H1 (cell line): ENCODE measurements around the gene SORBS1. TPM values are rescaled to one million over a fixed set of nuclear protein-coding genes. Genes with fewer than 3 reads are reported as not detected.

Experiments used
- BRCA1 ChIP-seq: IDR thresholded peaks from 2 replicates; pipeline ENCODE4 v1.6.1; 2012; ENCODE audit warnings: low read depth, low read length, improper control_type of control experiment
- HDAC2 ChIP-seq, 2 experiments: fragments of 300-600 bp in 1 of 2; sonication (generic) in 1 of 2; IDR thresholded peaks; 2 replicates each; pipeline ENCODE4 v1.6.1; 2011 to 2012; ENCODE audit warnings: low read depth in 2 of 2, low read length in 2 of 2, mild to moderate bottlenecking in 2 of 2, moderate library complexity in 2 of 2, borderline replicate concordance in 1 of 2, inconsistent platforms in 1 of 2
- POLR2A ChIP-seq, 2 experiments: IDR thresholded peaks; 1 replicate in 1 of 2; 2 replicates in 1 of 2; pipeline ENCODE4 v1.6.1; 2011; ENCODE audit warnings: low read depth in 2 of 2, low read length in 2 of 2, mild to moderate bottlenecking in 2 of 2; ENCODE audit errors: control extremely low read depth in 1 of 2
- RXRA ChIP-seq: IDR thresholded peaks from 2 replicates; pipeline ENCODE4 v1.6.1; 2011; ENCODE audit warnings: low read depth, mild to moderate bottlenecking, low read length, moderate library complexity; ENCODE audit not compliant: insufficient read depth
- polyA plus RNA-seq, 7 experiments: library from polyadenylated mRNA; depleted of rRNA in 3 of 7; stranded (reverse) in 5 of 7; unstranded in 2 of 7; fragments of >200 nt in 5 of 7; fragments of 200-250 nt in 2 of 7; gene quantifications; 1 replicate in 5 of 7; 2 replicates in 1 of 7; 4 replicates in 1 of 7; pipeline versions ENCODE4 v1.2.1 to v1.2.3, GENCODE V29; 2011 to 2013; ENCODE audit warnings: missing spikeins in 2 of 7, mixed read lengths in 2 of 7
- total RNA-seq: library from RNA; stranded (reverse); fragmentation: NEBNext Ultra II Directional; extraction: Animal tissue kit (Norgen Biotek cat#: 25700); gene quantifications from 2 replicates; pipeline ENCODE4 v1.2.1, GENCODE V29; 2021

Gene SORBS1
- total and polyA plus RNA-seq, 2 of the 8 experiments (the other 6 are each of a cell fraction or from before 2014, with no cell fraction given) = 16.0 to 35.0 TPM

- no peak for TF ChIP-seq POLR2A (IDR thresholded peaks at IDR 0.05; ENCODE audit: control extremely low read depth in 1 of 2, low read depth in 2 of 2, low read length in 2 of 2)
- no peak for TF ChIP-seq BRCA1
- no peak for TF ChIP-seq RXRA
- no peak for TF ChIP-seq HDAC2 (IDR thresholded peaks at IDR 0.05; ENCODE audit: borderline replicate concordance in 1 of 2, low read depth in 2 of 2, low read length in 2 of 2)
Measured at GRCh38 chr10:95279042-95279820, 281.9 kb downstream of the SORBS1 start (continued).
